WTC11 (cell line): ENCODE measurements around the gene ASTN2. TPM values are rescaled to one million over a fixed set of nuclear protein-coding genes. Genes with fewer than 3 reads are reported as not detected.

ENCODE experiments used
- ATAC-seq: fragments of 200-7000 bp; cut with Tn5 transposase; 2 replicates; pipeline ENCODE4 v1.10.0; 2021; ENCODE audit warnings: mild to moderate bottlenecking, moderate library complexity
- CTCF ChIA-PET: fragments of 300-600 bp; sonication (Branson Sonifier 250); formaldehyde crosslinking; loops from one replicate; lab custom pipeline; 2021; ENCODE audit warnings: antibody characterized with exemption; lab: Charles Lee
- POLR2A ChIA-PET: fragments of 350-600 bp; sonication (Branson Sonifier 250); formaldehyde crosslinking; loops from one replicate; lab custom pipeline; 2021; ENCODE audit warnings: antibody characterized with exemption; lab: Charles Lee
- DNase-seq: peaks from one replicate; pipeline ENCODE4 v3.0.0; 2021; ENCODE audit warnings: low spot score
- H3K27ac Mint-ChIP-seq: 2 replicates; pipeline ENCODE4 v1.8.0; 2021; ENCODE audit warnings: mixed read lengths
- H3K27me3 Mint-ChIP-seq: 2 replicates; pipeline ENCODE4 v1.8.0; 2021; ENCODE audit warnings: low read depth, mild to moderate bottlenecking, moderate library complexity, mixed read lengths
- H3K36me3 Mint-ChIP-seq: 2 replicates; pipeline ENCODE4 v1.8.0; 2021; ENCODE audit warnings: mixed read lengths
- H3K4me1 Mint-ChIP-seq: 2 replicates; pipeline ENCODE4 v1.8.0; 2022; ENCODE audit warnings: mixed read lengths
- H3K4me3 Mint-ChIP-seq: 2 replicates; pipeline ENCODE4 v1.8.0; 2021; ENCODE audit warnings: mild to moderate bottlenecking, moderate library complexity, mixed read lengths
- H3K9me3 Mint-ChIP-seq: 2 replicates; pipeline ENCODE4 v1.8.0; 2021; ENCODE audit warnings: mixed read lengths
- ATF1 ChIP-seq: sonication (generic); formaldehyde crosslinking; IDR thresholded peaks from 2 replicates; pipeline ENCODE4 v1.8.1; 2023; ENCODE audit warnings: mild to moderate bottlenecking, moderate library complexity, missing genetic modification reagents
- ESRRA ChIP-seq: sonication (generic); formaldehyde crosslinking; IDR thresholded peaks from 2 replicates; pipeline ENCODE4 v1.8.1; 2022; ENCODE audit warnings: mild to moderate bottlenecking, missing genetic modification reagents, borderline replicate concordance
- FOXP1 ChIP-seq: sonication (generic); formaldehyde crosslinking; IDR thresholded peaks from 2 replicates; pipeline ENCODE4 v1.8.0; 2022; ENCODE audit warnings: missing genetic modification reagents, mild to moderate bottlenecking, moderate library complexity, borderline replicate concordance
- GABPB1 ChIP-seq: sonication (generic); formaldehyde crosslinking; IDR thresholded peaks from 2 replicates; pipeline ENCODE4 v1.8.1; 2023; ENCODE audit warnings: mild to moderate bottlenecking, missing genetic modification reagents
- NR3C1 ChIP-seq: sonication (generic); formaldehyde crosslinking; conservative IDR thresholded peaks from 2 replicates; pipeline ENCODE4 v1.8.1; 2023; ENCODE audit warnings: low read depth, mild to moderate bottlenecking, missing genetic modification reagents
- OVOL2 ChIP-seq: fragments of 250-450 bp; sonication (Bioruptor Pico); IDR thresholded peaks from 2 replicates; pipeline ENCODE4 v1.9.0; 2021; ENCODE audit warnings: mild to moderate bottlenecking, borderline replicate concordance
- SOX15 ChIP-seq: fragments of 250-450 bp; sonication (Bioruptor Pico); IDR thresholded peaks from 2 replicates; pipeline ENCODE4 v1.9.0; 2021; ENCODE audit warnings: mild to moderate bottlenecking
- total RNA-seq: library from RNA; stranded (reverse); gene quantifications from 3 replicates; pipeline ENCODE4 v1.2.3, GENCODE V29; 2021
- TF ChIP-seq, protein P1 (sequence below): fragments of 250-450 bp; sonication (Bioruptor Pico); IDR thresholded peaks from 2 replicates; pipeline ENCODE4 v1.9.0; 2021; ENCODE audit warnings: mild to moderate bottlenecking, borderline replicate concordance
- TF ChIP-seq, protein P2 (sequence below): sonication (generic); formaldehyde crosslinking; IDR thresholded peaks from 2 replicates; pipeline ENCODE4 v1.8.1; 2022; ENCODE audit warnings: mild to moderate bottlenecking, missing genetic modification reagents, moderate library complexity, borderline replicate concordance
- TF ChIP-seq, protein P3 (sequence below): sonication (generic); formaldehyde crosslinking; IDR thresholded peaks from 2 replicates; pipeline ENCODE4 v1.8.1; 2023; ENCODE audit warnings: mild to moderate bottlenecking, missing genetic modification reagents
- TF ChIP-seq, protein P4 (sequence below): fragments of 250-450 bp; sonication (Bioruptor Pico); IDR thresholded peaks from 2 replicates; pipeline ENCODE4 v1.9.0; 2021; ENCODE audit warnings: moderate library complexity, mild to moderate bottlenecking, inconsistent platforms, borderline replicate concordance
- TF ChIP-seq, protein P5 (sequence below): fragments of 250-450 bp; sonication (Bioruptor Pico); IDR thresholded peaks from 2 replicates; pipeline ENCODE4 v1.9.0; 2021; ENCODE audit warnings: mild to moderate bottlenecking
- TF ChIP-seq, protein P6 (sequence below): sonication (generic); formaldehyde crosslinking; IDR thresholded peaks from 2 replicates; pipeline ENCODE4 v1.8.1; 2023; ENCODE audit warnings: mild to moderate bottlenecking, missing genetic modification reagents, moderate library complexity
- TF ChIP-seq, protein P7 (sequence below): sonication (generic); formaldehyde crosslinking; IDR thresholded peaks from 2 replicates; pipeline ENCODE4 v1.8.0; 2023; ENCODE audit warnings: missing genetic modification reagents, mild to moderate bottlenecking, borderline replicate concordance
- TF ChIP-seq, protein P8 (sequence below): sonication (generic); formaldehyde crosslinking; IDR thresholded peaks from 2 replicates; pipeline ENCODE4 v1.8.0; 2023; ENCODE audit warnings: mild to moderate bottlenecking, missing genetic modification reagents

Gene ASTN2
- total RNA-seq, 1 experiment from 2014 or later: 16.2 TPM

DNA sequence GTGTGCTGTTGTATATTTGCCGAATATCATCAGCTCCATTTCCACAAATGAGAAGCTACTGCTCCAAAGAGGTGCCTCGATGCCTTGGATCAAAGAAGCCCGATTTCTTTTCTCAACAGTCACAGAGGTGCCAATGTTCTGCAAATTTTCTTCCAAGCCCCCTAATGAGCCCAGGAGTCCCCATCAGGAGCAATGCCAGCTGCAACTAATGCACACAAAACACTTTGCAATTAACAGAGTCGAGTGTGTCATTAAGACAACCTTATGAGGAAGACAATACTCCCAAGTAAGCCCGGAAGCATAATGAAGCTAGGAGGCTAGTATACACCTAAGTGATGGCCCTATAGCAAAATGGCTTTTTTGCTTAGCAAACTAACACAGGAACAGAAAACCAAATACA, 480.7 kb downstream of the ASTN2 start (continued):
- TF ChIP-seq ATF1 (CRISPR knock-in tag): no peak
- TF ChIP-seq, protein P1, sequence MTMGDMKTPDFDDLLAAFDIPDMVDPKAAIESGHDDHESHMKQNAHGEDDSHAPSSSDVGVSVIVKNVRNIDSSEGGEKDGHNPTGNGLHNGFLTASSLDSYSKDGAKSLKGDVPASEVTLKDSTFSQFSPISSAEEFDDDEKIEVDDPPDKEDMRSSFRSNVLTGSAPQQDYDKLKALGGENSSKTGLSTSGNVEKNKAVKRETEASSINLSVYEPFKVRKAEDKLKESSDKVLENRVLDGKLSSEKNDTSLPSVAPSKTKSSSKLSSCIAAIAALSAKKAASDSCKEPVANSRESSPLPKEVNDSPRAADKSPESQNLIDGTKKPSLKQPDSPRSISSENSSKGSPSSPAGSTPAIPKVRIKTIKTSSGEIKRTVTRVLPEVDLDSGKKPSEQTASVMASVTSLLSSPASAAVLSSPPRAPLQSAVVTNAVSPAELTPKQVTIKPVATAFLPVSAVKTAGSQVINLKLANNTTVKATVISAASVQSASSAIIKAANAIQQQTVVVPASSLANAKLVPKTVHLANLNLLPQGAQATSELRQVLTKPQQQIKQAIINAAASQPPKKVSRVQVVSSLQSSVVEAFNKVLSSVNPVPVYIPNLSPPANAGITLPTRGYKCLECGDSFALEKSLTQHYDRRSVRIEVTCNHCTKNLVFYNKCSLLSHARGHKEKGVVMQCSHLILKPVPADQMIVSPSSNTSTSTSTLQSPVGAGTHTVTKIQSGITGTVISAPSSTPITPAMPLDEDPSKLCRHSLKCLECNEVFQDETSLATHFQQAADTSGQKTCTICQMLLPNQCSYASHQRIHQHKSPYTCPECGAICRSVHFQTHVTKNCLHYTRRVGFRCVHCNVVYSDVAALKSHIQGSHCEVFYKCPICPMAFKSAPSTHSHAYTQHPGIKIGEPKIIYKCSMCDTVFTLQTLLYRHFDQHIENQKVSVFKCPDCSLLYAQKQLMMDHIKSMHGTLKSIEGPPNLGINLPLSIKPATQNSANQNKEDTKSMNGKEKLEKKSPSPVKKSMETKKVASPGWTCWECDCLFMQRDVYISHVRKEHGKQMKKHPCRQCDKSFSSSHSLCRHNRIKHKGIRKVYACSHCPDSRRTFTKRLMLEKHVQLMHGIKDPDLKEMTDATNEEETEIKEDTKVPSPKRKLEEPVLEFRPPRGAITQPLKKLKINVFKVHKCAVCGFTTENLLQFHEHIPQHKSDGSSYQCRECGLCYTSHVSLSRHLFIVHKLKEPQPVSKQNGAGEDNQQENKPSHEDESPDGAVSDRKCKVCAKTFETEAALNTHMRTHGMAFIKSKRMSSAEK: no peak
- TF ChIP-seq, protein P2, sequence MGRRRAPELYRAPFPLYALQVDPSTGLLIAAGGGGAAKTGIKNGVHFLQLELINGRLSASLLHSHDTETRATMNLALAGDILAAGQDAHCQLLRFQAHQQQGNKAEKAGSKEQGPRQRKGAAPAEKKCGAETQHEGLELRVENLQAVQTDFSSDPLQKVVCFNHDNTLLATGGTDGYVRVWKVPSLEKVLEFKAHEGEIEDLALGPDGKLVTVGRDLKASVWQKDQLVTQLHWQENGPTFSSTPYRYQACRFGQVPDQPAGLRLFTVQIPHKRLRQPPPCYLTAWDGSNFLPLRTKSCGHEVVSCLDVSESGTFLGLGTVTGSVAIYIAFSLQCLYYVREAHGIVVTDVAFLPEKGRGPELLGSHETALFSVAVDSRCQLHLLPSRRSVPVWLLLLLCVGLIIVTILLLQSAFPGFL (CRISPR knock-in tag): no peak
- TF ChIP-seq, protein P3, sequence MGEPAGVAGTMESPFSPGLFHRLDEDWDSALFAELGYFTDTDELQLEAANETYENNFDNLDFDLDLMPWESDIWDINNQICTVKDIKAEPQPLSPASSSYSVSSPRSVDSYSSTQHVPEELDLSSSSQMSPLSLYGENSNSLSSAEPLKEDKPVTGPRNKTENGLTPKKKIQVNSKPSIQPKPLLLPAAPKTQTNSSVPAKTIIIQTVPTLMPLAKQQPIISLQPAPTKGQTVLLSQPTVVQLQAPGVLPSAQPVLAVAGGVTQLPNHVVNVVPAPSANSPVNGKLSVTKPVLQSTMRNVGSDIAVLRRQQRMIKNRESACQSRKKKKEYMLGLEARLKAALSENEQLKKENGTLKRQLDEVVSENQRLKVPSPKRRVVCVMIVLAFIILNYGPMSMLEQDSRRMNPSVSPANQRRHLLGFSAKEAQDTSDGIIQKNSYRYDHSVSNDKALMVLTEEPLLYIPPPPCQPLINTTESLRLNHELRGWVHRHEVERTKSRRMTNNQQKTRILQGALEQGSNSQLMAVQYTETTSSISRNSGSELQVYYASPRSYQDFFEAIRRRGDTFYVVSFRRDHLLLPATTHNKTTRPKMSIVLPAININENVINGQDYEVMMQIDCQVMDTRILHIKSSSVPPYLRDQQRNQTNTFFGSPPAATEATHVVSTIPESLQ (CRISPR knock-in tag): no peak
- TF ChIP-seq OVOL2 (CRISPR knock-in tag): no peak
- TF ChIP-seq ESRRA (CRISPR knock-in tag): no peak
- no peak for TF ChIP-seq NR3C1 (CRISPR knock-in tag)
- TF ChIP-seq, all 79 proteins: peak for 0

DNA sequence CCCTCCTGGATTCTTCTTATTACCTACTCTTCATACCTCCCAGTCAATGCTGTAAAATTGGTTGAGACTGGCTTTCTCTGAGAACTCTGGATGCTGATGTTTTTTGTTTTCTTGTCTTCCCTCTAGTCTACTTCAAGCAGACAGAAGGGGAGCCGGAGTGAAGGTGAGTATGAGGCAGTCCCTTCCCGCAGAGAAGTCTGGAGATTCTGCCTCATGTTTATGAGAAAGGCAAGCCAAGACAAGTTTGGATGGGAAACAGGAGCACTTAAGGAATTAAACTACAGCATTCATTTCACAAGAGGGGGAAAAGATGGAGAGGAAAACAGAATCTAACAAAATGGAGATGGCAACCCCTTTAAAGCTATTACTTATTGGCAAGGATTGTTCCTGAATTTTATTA, 481.6 kb downstream of the ASTN2 start:
- CTCF ChIA-PET: no interaction called here
- H3K27ac Mint-ChIP-seq: peak overlapping the region; percentile 84
- ATAC-seq: no peak
- TF ChIP-seq, protein P4, sequence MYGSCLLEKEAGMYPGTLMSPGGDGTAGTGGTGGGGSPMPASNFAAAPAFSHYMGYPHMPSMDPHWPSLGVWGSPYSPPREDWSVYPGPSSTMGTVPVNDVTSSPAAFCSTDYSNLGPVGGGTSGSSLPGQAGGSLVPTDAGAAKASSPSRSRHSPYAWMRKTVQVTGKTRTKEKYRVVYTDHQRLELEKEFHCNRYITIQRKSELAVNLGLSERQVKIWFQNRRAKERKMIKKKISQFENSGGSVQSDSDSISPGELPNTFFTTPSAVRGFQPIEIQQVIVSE (CRISPR knock-in tag): no peak
- no peak for TF ChIP-seq GABPB1
- no peak for TF ChIP-seq SOX15 (CRISPR knock-in tag)
- TF ChIP-seq, protein P5, sequence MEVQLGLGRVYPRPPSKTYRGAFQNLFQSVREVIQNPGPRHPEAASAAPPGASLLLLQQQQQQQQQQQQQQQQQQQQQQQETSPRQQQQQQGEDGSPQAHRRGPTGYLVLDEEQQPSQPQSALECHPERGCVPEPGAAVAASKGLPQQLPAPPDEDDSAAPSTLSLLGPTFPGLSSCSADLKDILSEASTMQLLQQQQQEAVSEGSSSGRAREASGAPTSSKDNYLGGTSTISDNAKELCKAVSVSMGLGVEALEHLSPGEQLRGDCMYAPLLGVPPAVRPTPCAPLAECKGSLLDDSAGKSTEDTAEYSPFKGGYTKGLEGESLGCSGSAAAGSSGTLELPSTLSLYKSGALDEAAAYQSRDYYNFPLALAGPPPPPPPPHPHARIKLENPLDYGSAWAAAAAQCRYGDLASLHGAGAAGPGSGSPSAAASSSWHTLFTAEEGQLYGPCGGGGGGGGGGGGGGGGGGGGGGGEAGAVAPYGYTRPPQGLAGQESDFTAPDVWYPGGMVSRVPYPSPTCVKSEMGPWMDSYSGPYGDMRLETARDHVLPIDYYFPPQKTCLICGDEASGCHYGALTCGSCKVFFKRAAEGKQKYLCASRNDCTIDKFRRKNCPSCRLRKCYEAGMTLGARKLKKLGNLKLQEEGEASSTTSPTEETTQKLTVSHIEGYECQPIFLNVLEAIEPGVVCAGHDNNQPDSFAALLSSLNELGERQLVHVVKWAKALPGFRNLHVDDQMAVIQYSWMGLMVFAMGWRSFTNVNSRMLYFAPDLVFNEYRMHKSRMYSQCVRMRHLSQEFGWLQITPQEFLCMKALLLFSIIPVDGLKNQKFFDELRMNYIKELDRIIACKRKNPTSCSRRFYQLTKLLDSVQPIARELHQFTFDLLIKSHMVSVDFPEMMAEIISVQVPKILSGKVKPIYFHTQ (CRISPR knock-in tag): no peak
- TF ChIP-seq, protein P6, sequence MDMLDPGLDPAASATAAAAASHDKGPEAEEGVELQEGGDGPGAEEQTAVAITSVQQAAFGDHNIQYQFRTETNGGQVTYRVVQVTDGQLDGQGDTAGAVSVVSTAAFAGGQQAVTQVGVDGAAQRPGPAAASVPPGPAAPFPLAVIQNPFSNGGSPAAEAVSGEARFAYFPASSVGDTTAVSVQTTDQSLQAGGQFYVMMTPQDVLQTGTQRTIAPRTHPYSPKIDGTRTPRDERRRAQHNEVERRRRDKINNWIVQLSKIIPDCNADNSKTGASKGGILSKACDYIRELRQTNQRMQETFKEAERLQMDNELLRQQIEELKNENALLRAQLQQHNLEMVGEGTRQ: no peak
- TF ChIP-seq, protein P7, sequence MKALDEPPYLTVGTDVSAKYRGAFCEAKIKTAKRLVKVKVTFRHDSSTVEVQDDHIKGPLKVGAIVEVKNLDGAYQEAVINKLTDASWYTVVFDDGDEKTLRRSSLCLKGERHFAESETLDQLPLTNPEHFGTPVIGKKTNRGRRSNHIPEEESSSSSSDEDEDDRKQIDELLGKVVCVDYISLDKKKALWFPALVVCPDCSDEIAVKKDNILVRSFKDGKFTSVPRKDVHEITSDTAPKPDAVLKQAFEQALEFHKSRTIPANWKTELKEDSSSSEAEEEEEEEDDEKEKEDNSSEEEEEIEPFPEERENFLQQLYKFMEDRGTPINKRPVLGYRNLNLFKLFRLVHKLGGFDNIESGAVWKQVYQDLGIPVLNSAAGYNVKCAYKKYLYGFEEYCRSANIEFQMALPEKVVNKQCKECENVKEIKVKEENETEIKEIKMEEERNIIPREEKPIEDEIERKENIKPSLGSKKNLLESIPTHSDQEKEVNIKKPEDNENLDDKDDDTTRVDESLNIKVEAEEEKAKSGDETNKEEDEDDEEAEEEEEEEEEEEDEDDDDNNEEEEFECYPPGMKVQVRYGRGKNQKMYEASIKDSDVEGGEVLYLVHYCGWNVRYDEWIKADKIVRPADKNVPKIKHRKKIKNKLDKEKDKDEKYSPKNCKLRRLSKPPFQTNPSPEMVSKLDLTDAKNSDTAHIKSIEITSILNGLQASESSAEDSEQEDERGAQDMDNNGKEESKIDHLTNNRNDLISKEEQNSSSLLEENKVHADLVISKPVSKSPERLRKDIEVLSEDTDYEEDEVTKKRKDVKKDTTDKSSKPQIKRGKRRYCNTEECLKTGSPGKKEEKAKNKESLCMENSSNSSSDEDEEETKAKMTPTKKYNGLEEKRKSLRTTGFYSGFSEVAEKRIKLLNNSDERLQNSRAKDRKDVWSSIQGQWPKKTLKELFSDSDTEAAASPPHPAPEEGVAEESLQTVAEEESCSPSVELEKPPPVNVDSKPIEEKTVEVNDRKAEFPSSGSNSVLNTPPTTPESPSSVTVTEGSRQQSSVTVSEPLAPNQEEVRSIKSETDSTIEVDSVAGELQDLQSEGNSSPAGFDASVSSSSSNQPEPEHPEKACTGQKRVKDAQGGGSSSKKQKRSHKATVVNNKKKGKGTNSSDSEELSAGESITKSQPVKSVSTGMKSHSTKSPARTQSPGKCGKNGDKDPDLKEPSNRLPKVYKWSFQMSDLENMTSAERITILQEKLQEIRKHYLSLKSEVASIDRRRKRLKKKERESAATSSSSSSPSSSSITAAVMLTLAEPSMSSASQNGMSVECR: no peak
- TF ChIP-seq FOXP1: no peak
- TF ChIP-seq, protein P8, sequence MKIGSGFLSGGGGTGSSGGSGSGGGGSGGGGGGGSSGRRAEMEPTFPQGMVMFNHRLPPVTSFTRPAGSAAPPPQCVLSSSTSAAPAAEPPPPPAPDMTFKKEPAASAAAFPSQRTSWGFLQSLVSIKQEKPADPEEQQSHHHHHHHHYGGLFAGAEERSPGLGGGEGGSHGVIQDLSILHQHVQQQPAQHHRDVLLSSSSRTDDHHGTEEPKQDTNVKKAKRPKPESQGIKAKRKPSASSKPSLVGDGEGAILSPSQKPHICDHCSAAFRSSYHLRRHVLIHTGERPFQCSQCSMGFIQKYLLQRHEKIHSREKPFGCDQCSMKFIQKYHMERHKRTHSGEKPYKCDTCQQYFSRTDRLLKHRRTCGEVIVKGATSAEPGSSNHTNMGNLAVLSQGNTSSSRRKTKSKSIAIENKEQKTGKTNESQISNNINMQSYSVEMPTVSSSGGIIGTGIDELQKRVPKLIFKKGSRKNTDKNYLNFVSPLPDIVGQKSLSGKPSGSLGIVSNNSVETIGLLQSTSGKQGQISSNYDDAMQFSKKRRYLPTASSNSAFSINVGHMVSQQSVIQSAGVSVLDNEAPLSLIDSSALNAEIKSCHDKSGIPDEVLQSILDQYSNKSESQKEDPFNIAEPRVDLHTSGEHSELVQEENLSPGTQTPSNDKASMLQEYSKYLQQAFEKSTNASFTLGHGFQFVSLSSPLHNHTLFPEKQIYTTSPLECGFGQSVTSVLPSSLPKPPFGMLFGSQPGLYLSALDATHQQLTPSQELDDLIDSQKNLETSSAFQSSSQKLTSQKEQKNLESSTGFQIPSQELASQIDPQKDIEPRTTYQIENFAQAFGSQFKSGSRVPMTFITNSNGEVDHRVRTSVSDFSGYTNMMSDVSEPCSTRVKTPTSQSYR (CRISPR knock-in tag): no peak

More for the DNA sequence above, 481.6 kb downstream of the ASTN2 start:
- POLR2A ChIA-PET: no interaction called here
- DNase-seq: no peak
- Mint-ChIP-seq H3K27me3 (no peaks in the 10 kb centered on the region), H3K4me1 (peaks cover 43% of the 10 kb centered on the region), H3K36me3 (no peaks in the 10 kb centered on the region), H3K4me3 (no peak overlapping the region), H3K9me3 (peaks cover 4% of the 10 kb centered on the region)
